CD14-positive monocyte (primary cell): ENCODE data around the gene ZBTB38. TPM values are rescaled to one million over a fixed set of nuclear protein-coding genes. Genes with fewer than 3 reads are reported as not detected.
A peak's percentile ranks its signal among the peaks of the same experiment; 100 is the strongest.

ENCODE experiments used
- DNase-seq, 3 donors: peaks; one replicate each; pipeline ENCODE4 v3.0.0-alpha.2; 2011 to 2022
- H2AFZ ChIP-seq: 2 replicates; pipeline ENCODE4 v1.6.0; 2012; ENCODE audit warnings: mild to moderate bottlenecking, low read depth, low read length, inconsistent platforms; ENCODE audit not compliant: insufficient read depth, poor library complexity, severe bottlenecking
- H3K27ac ChIP-seq, 2 donors: 1 replicate in 1 of 2; 2 replicates in 1 of 2; pipeline ENCODE4 v1.5.1; 2012 to 2013; ENCODE audit warnings: low read length in 2 of 2, control low read depth in 1 of 2, inconsistent platforms in 1 of 2, low read depth in 1 of 2, mild to moderate bottlenecking in 1 of 2
- H3K27me3 ChIP-seq, 2 donors: one replicate each; pipeline versions ENCODE4 v1.6.0 to v1.6.1; 2011 to 2013; ENCODE audit warnings: low read length in 2 of 2; ENCODE audit not compliant: control insufficient read depth in 2 of 2, insufficient read depth in 2 of 2
- H3K36me3 ChIP-seq, 2 donors: replicated peaks in 1 of 2; 1 replicate in 1 of 2; 2 replicates in 1 of 2; pipeline versions ENCODE4 v1.5.1 to v1.6.1; 2012 to 2013; ENCODE audit warnings: low read length in 2 of 2, control low read depth in 1 of 2, inconsistent platforms in 1 of 2, mild to moderate bottlenecking in 1 of 2; ENCODE audit not compliant: insufficient read depth in 2 of 2, control insufficient read depth in 1 of 2
- H3K4me1 ChIP-seq, 2 donors: 1 replicate in 1 of 2; 2 replicates in 1 of 2; pipeline versions ENCODE4 v1.5.1 to v1.6.1; 2012 to 2013; ENCODE audit warnings: low read length in 2 of 2, control low read depth in 1 of 2, inconsistent platforms in 1 of 2, mild to moderate bottlenecking in 1 of 2, moderate library complexity in 1 of 2; ENCODE audit not compliant: insufficient read depth in 2 of 2, control insufficient read depth in 1 of 2
- H3K4me2 ChIP-seq: replicated peaks from 2 replicates; pipeline ENCODE3; 2012; ENCODE audit warnings: low read length, moderate library complexity, mild to moderate bottlenecking; ENCODE audit not compliant: poor library complexity, severe bottlenecking; ENCODE audit errors: extremely low read depth
- H3K4me3 ChIP-seq, 3 experiments: fragments of 200-600 bp in 1 of 3; sonication (generic) in 1 of 3; replicated peaks in 1 of 3; 1 replicate in 2 of 3; 2 replicates in 1 of 3; pipeline ENCODE4 v1.5.1; 2011 to 2013; ENCODE audit warnings: low read length in 3 of 3, mild to moderate bottlenecking in 3 of 3, control low read depth in 2 of 3, low read depth in 2 of 3, inconsistent platforms in 1 of 3, moderate library complexity in 1 of 3
- H3K79me2 ChIP-seq: 2 replicates; pipeline ENCODE4 v1.6.0; 2012; ENCODE audit warnings: mild to moderate bottlenecking, control low read depth, inconsistent platforms, low read length, moderate library complexity; ENCODE audit not compliant: insufficient read depth
- H3K9ac ChIP-seq: 2 replicates; pipeline ENCODE4 v1.6.0; 2017; ENCODE audit warnings: low read length, mild to moderate bottlenecking; ENCODE audit not compliant: insufficient read depth, poor library complexity, severe bottlenecking
- H3K9me3 ChIP-seq, 2 donors: replicated peaks in 1 of 2; 1 replicate in 1 of 2; 2 replicates in 1 of 2; pipeline versions ENCODE4 v1.5.1 to v1.6.1; 2012 to 2013; ENCODE audit warnings: low read length in 2 of 2, control low read depth in 1 of 2; ENCODE audit not compliant: control insufficient read depth in 1 of 2, insufficient read depth in 1 of 2
- H4K20me1 ChIP-seq: 2 replicates; pipeline ENCODE4 v1.6.0; 2012; ENCODE audit warnings: mild to moderate bottlenecking, low read length, control low read depth, moderate library complexity; ENCODE audit not compliant: insufficient read depth
- H3K27ac Mint-ChIP-seq, 7 donors: one replicate each; pipeline ENCODE4 v1.8.0; 2020; ENCODE audit warnings: mild to moderate bottlenecking in 7 of 7, mixed read lengths in 7 of 7, moderate library complexity in 6 of 7, inconsistent platforms in 2 of 7
- H3K27me3 Mint-ChIP-seq, 3 donors: one replicate each; pipeline ENCODE4 v1.8.0; 2021 to 2022; ENCODE audit warnings: low read depth in 3 of 3, mild to moderate bottlenecking in 3 of 3, mixed read lengths in 3 of 3, moderate library complexity in 3 of 3, inconsistent platforms in 1 of 3
- H3K36me3 Mint-ChIP-seq, 2 donors: one replicate each; pipeline ENCODE4 v1.8.0; 2020; ENCODE audit warnings: mixed read lengths in 2 of 2, inconsistent platforms in 1 of 2, mild to moderate bottlenecking in 1 of 2
- H3K4me1 Mint-ChIP-seq: one replicate; pipeline ENCODE4 v1.8.0; 2020; ENCODE audit warnings: mild to moderate bottlenecking, mixed read lengths
- H3K4me3 Mint-ChIP-seq, 2 donors: one replicate each; pipeline ENCODE4 v1.8.0; 2020; ENCODE audit warnings: mild to moderate bottlenecking in 2 of 2, mixed read lengths in 2 of 2, moderate library complexity in 1 of 2
- H3K9me3 Mint-ChIP-seq, 7 donors: one replicate each; pipeline ENCODE4 v1.8.0; 2020 to 2022; ENCODE audit warnings: mixed read lengths in 7 of 7, mild to moderate bottlenecking in 6 of 7, moderate library complexity in 6 of 7, inconsistent platforms in 2 of 7
- CTCF ChIP-seq: fragments of 200-600 bp; IDR thresholded peaks from one replicate; pipeline ENCODE4 v1.8.0; 2022; ENCODE audit warnings: antibody characterized with exemption, mild to moderate bottlenecking
- WGBS: methylation state at CpG from one replicate; pipeline ENCODE4 v1.1.5; 2013; ENCODE audit warnings: missing lambda C conversion rate; ENCODE audit not compliant: insufficient coverage; 5-methylcytosine and 5-hydroxymethylcytosine counted together
- intact Hi-C, 2 donors: fragments of 100-400 bp; cut with micrococcal nuclease; formaldehyde crosslinking; loops; one replicate each; pipeline versions ENCODE4 v1.15.0 to v1.15.1; 2023
- polyA plus RNA-seq, 3 donors: library from polyadenylated mRNA; depleted of rRNA in 1 of 3; unstranded in 2 of 3; stranded (reverse) in 1 of 3; fragments of 300-500 nt in 2 of 3; fragments of >200 nt in 1 of 3; fragmentation: Illumina TruSeq in 2 of 3; gene quantifications; 1 replicate in 2 of 3; 2 replicates in 1 of 3; pipeline ENCODE4 v1.2.3, GENCODE V29; 2012 to 2021

The ZBTB38 gene
- polyA plus RNA-seq, 3 donors, result 3.9 to 28.5 (median 19.0) TPM

GRCh38 chr3:141352262-141352984 lies 15.9 kb upstream of the ZBTB38 start:
- H3K27me3 Mint-ChIP-seq, result peaks cover 0 to 2% (median 0%) of the 10 kb centered on the region in 3 donors
- Histone ChIP-seq H4K20me1 (no peaks in the 10 kb centered on the region), H3K9ac (no peak overlapping the region), H3K27ac (no peak overlapping the region), H3K27me3 (no peaks in the 10 kb centered on the region), H3K36me3 (no peaks in the 10 kb centered on the region), H3K79me2 (no peaks in the 10 kb centered on the region), H3K4me2 (no peak overlapping the region), H3K9me3 (no peaks in the 10 kb centered on the region), H3K4me1 (no peaks in the 10 kb centered on the region), H3K4me3 (no peak overlapping the region), H2AFZ (no peak overlapping the region)
- intact Hi-C loops, result no loop called here
- DNase-seq, result no peak
- WGBS, result 100% methylated on average over 4 of the region's 5 CpGs
- H3K4me1 Mint-ChIP-seq, result no peaks in the 10 kb centered on the region
- peaks cover 0 to 8% (median 2%) of the 10 kb centered on the region in 7 donors for H3K9me3 Mint-ChIP-seq
- no peak overlapping the region for H3K4me3 Mint-ChIP-seq
- no peak overlapping the region for H3K27ac Mint-ChIP-seq
- no peaks in the 10 kb centered on the region for H3K36me3 Mint-ChIP-seq
- no peak for TF ChIP-seq CTCF

GRCh38 chr3:141353652-141354495 lies 14.4 kb upstream of the ZBTB38 start:
- Histone ChIP-seq H3K4me3 (no peak overlapping the region), H3K27ac (no peak overlapping the region), H2AFZ (no peak overlapping the region), H3K36me3 (no peaks in the 10 kb centered on the region), H3K9me3 (no peaks in the 10 kb centered on the region), H3K4me1 (no peaks in the 10 kb centered on the region), H3K9ac (no peak overlapping the region), H3K4me2 (no peak overlapping the region), H4K20me1 (no peaks in the 10 kb centered on the region), H3K79me2 (no peaks in the 10 kb centered on the region), H3K27me3 (no peaks in the 10 kb centered on the region)
- TF ChIP-seq CTCF, result no peak
- Mint-ChIP-seq H3K27me3 (peaks cover 0 to 2% (median 0%) of the 10 kb centered on the region in 3 donors), H3K4me1 (peaks cover 2% of the 10 kb centered on the region), H3K9me3 (peaks cover 0 to 8% (median 0%) of the 10 kb centered on the region in 7 donors), H3K36me3 (no peaks in the 10 kb centered on the region), H3K27ac (peak overlapping the region in 1 of 7 donors; percentile 28), H3K4me3 (no peak overlapping the region)
- intact Hi-C loops, result no loop called here
- no peak for DNase-seq
- 94% methylated on average over 5 of the region's 6 CpGs for WGBS
